Activated gamma-delta T cell treated with anti-CD3 and anti-CD28 coated beads, Interleukin-2, amount 50 U/mL, for 16 hours (primary cell): ENCODE measurements around the gene SIRPB2.

Experiments used
- DNase-seq: peaks from one replicate; pipeline ENCODE4 v3.0.0-alpha.2; 2020; ENCODE audit warnings: low read depth

Gene SIRPB2

DNA sequence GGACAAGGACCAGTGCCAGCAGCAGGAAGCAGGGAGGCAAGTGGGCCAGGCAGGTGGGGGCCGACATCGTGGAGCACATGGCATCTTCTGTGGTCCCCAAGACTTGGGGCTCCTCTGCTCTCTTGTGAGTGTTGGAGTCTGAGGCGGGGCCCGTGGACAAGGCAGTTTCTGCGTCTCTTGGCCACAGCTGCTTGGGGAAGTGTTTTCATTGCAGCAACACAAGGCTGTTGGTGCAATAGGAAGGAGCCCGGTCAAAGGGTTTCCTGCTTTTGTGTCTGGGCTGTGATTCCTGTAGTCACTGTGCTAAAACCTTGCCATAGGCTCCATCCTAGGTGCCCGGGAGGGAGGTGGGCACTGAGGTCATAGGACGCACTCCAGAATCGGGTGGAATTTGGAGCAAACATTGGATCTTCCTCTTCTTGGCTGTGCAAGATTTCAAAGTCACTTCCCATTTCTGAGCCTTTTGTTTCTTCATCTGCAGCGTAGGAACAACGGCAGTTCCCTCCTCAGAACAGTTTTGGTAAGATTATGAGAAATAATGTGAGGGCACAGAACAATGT, at the start of gene SIRPB2:
TSS of gene SIRPB2 (minus strand) at position 140 of the 560 bp plus-strand sequence. CDS start at position 79, 61 bp downstream.
- no peak for DNase-seq

DNA sequence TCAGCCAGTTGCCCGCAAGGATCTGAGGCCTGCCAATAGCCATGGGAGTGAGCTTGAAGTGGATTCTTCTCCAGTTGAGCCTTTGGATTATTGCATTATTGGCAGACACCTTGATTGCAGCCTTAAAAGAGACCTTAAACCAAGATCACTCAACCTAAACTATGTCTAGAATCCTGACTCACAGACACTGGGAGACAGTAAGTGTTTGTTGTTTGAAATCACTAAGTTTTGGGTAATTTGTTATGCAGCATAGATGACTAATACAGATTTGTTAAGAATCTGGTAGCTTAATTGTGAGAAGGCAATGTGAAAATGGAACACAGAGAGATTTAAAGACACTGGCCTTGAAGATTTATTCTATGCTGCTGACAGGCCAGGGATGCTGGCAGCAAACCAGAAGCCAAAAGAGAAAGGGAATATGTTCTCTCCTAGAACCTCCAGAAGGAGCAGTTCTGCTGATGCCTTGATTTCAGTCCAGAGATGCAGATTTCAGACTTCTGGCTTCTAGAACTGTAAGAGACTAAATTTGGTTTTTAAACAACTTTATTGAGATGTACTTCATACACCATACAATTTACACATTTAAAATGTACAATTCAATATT, 48.7 kb upstream of the SIRPB2 start:
- DNase-seq = no peak

DNA sequence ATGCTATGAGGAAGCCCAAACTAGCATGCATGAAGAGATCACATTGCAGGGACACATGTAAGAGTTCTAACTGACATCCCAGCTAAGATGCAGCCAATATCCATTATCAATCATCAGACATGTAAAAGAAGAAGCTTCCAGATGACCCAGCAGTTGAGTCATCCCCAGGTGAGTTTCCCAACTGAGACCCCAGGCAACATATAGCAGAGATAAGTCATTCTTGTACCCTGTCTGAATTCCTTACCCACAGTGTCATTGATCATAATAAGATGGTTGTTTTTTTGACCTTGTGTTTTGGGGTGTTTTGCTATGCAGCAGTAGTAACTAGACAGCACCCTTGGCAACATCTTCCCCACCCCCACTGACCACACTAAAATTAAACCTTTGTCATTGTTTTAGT, 47.4 kb upstream of the SIRPB2 start:
- no peak for DNase-seq

DNA sequence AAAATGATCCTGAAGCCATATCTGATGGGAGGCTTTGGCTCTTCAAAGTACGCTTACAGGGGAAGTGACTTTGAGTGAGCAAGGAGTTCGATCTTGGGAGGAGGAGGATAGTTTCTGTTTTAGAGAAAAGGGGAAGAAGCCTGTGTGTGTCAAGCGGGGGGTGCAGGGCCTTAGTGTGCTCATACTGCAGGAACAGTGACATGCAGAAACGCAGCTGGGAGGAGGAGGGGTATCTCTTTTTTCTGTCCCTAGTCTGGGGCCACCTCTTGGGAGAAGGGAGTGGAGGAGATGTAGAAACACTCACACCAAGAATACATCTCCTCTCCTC, 46.5 kb upstream of the SIRPB2 start:
- DNase-seq = no peak

DNA sequence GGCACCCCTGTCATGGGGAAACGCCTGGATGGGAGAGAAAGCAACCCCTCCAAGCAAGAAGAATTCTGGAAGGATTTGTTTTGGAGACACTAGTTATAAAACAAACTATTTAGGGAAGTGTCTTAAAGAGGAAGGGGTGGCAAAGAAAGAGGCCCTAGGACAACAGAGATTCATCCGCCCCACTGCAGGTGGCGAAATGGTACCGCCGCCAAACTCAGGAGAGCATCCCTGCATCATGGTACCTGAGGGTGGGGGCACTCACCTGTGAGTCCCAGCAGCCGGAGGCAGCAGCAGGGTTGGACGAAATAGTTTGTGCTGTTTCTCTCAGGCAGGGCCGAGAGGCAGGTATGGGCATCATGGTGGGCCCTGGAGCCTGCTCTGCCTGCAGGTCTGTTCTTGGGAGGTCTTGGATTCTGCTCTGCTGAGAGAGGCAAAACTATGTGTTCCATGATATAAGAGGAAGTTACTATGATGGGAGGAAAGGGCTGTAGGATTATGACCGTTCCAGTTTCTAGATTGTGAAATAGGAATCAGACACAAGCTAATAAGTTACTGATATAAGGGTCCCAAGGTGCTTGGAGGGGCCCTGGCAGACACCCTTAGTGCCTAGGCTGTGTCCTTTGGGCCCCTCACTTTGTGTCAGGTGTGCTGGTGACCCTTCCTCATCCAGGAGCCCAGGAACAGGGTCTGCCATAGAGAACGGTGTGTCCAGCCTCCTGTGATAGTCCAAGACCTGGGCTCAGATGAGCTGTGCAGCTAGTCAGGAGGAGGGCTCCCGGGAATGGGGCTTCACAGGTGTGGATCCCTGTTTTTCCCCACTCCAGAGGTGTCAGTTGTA, 45.9 kb upstream of the SIRPB2 start:
- no peak for DNase-seq

DNA sequence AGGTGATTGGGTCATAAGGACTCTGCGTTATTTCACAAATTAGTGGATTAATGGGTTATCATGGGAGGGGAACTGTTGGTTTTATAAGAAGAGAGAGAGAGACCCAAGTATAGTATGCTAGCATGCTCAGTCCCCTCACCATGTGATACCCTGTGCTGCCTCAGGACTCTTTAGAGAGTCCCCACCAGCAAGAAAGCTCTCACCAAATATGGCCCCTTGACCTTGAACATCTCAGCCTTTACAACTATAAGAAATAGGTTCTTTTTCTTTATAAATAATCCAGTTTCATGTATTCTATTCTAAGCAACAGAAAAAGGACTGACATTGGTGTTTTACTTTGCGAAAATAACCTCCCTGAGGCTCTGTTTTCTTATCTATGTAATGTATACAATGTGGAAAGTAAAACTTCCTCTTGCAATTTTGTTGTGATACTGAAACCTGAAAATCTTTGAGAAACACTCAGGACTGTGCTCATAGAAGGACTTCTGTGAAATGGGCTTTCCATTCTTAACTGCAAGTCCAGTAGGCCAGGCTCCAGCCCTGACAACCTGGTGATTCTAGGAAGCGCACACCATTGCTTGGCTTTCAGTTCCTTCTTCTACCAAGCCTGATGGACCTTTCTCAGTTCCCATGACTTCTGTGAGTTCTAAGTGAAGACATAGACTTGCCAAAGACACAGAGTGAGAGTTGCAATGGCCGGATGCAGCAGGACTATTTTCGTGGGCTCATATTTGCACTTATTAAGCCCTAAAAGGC, 44.4 kb upstream of the SIRPB2 start:
- no peak for DNase-seq

DNA sequence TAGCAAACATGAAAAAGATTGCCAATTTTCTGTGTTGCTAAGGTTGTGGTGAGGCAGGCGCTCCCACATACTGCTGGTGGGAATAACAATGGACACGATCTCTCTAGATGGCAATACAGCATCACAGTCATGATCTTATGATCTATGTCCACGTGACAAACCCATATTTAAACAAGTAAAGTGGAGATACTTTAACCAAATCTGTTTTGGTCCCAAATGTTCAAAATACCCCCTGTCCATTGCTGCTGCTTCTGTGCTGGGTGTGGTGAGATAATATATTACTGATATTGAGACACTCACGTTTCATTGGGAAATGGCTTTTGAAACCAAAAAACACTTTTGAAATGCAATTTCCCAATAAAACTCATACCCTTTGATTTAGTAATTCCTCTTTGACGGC, 43.3 kb upstream of the SIRPB2 start:
- no peak for DNase-seq

DNA sequence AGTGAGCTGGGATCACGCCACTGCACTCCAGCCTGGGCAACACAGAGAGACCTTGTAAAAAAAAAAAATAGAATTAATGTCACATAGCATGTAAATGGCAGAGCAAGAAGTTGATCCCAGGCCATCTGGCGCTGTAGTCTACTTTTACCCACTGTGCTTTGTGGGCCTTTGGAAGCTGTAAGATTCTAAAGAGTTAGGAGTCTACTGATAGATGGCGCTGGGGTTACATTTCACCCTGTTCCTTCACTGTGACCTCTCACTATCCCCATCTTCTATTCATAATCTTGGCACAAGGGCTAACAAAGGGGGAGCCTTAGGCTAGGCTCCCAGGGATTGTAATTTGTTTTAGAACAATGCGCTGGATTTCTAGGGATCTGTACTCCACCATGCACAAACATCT, 41.8 kb upstream of the SIRPB2 start:
- no peak for DNase-seq

DNA sequence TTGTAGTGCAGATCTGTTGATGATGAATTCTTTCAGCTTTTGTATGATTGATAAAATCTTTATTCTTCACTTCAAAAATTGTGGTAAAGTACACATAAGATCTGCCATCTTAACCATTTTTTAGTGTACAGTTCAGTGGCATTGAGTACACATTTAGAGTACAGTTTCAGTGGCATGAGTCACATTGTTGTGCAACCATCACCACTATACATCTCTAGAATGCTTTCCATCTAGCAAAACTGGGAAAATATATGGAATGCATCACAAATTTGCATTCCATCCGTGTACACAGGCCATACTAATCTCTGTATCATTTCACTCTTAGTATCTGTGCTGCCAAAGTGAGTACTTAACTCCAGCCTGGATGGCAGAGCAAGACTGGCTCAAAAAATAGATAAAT, 37.6 kb upstream of the SIRPB2 start:
- no peak for DNase-seq

DNA sequence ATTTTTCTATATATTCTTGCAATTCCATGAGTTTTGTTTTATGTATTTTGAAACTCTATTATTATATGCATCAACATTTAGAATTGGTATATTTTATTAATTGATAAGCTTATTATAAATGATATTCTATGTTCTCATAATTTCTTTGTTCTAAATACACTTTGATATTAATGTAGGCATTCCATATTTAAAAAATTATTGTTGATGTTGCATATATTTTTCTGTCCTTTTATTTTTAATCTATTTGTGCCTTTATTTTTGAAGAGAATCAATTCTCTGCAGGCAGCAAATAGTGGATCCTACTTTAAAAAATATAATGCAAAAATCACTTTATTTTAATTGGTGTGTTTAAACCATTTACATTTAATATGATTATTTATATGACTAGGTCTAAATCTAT, 36.7 kb upstream of the SIRPB2 start:
- no peak for DNase-seq

DNA sequence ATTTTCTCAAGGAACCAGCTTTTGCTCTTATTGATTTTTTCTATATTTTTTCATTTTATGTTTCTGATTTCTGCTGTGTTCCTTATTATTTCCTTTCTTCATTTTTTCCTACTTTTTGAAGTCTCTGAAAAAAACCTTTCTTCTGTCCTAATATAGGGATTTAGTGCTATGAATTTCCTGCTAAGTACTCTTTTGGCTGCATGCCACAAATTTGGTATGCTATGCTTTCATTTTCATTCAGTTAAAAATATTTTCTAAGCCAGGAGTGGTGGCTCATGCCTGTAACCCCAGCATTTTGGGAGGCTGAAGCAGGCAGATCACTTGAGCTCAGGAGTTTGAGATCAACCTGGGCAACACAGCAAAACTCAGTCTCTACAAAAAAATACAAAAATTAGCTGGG, 35.7 kb upstream of the SIRPB2 start:
- DNase-seq = no peak

DNA sequence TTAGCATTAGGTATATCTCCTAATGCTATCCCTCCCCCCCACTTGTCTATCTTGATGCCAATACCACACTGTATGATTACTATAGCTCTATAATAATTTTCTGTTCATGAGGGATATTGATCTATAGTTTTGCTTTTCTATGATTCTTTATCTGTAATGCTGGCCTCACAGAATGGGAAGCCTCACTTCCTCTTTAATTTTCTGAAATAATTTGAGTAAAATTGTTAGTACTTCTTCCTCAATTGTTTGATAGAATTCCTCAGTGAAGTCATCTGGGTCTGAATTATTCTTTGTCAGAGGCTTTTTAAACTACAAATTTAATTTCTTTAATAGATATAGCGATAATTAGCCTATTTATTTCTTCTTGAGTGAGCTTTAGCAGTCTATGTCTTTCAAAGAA, 35.1 kb upstream of the SIRPB2 start:
- DNase-seq = no peak

DNA sequence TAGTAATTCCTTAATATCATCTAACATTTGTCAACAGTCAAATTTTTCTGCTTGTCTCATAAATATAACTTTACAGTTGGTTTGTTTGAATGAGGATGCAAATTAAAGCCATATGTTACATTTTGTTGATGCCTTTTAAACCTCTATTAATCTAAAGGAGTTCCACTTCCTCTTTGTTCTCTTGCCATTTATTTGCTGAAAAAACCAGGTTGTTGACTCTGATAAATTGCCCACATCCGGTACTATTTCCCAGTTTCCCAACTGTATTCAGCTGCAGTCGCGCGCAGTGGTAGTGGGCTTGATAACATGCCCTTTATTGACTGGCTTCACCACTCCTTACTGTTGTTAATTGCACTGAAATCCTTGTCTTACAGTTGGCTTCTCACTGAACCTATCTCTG, 32.8 kb upstream of the SIRPB2 start:
- no peak for DNase-seq

DNA sequence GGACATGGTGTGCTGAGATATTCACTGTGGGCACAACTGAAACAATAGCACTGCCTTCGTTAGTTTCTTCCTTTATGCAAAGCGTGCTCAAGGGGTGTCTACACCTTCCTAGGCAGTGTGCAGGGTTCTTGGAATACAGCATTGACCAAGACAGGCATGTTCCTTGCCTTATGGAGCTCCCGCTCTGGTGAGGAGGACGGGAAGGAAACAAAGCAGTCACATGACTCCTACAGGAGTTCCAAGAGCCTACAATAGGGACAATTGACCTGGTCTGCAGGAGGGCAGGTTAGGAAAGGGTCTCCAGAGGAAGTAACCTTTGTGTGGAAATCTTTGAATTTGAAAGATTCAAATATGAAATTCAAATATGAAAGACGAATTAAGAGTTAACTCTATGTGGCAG, 25.8 kb upstream of the SIRPB2 start:
- no peak for DNase-seq

DNA sequence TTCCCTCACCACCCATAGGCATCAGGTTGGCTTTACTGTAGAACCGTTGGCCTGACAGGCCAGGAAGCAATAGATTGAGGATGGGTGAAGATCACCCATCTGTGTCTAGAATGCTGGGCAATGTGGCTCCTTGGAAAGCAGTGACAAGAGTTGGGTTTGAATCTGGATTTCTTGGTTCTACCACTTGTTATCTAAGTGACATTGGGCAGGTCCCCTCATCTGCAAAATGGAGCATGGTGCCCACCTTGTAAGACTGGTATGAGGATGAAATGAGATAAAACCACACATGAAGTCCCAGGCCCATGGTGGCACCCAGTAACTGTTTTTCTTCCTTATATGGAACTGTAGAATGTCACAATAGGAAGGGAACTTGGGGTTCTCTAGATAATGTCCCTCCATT, 22.6 kb upstream of the SIRPB2 start:
- no peak for DNase-seq

DNA sequence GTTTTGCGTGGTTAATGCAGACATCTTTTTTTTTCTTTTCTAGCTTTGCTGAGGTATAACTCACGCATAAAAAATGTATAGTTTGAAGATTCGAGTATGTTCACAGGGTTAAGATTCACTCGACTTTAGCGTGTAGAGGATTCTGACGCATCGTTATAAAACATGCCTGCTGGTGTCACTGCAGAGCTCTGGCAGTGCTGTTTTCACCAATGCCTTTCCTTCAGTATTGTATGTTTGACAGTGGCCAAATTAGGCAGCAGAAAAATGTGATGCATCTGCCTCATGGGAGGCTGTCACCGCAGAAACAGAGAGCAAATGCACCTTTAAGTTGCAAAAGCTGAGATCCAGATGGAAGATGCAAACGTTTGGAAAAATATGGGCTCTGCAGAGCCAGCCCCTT, 18.0 kb upstream of the SIRPB2 start:
- no peak for DNase-seq

DNA sequence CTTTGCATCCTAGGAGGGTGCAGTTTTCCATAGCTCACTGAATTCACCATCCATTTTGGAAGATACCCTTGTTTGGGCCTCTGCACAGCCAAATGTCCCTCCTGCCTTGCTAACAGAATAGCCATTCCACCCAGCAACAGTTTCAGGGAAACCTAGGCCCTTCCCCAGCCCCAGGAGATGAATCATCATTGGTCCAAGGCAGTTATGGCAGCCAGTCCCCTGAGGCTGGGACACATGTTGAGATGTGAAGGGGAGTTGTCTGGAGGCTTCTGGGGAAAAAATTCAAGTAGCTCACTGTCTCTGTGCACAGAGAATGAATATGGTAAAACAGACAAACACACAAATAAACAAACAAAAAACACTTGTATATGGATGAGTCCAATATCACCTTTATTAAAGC, 17.4 kb upstream of the SIRPB2 start:
- DNase-seq = no peak

DNA sequence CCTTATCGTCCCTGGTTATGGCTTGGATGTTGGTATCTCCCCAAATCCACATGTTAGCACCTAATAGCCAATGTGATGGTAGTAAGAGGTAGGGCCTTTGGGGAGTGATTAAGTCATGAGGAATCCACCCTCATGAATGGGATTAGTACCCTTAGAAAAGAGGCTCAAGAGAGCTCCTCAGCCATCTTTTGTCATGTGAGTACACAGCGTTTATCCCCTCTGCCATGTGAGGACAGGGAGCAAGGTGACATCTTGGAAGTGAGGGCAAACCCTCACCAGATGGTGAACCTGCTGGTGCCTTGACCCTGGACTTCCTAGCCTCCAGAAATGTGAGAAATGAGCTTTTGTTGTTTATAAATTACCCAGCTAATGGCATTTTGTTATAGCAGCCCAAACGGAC, 16.1 kb upstream of the SIRPB2 start:
- DNase-seq = no peak

DNA sequence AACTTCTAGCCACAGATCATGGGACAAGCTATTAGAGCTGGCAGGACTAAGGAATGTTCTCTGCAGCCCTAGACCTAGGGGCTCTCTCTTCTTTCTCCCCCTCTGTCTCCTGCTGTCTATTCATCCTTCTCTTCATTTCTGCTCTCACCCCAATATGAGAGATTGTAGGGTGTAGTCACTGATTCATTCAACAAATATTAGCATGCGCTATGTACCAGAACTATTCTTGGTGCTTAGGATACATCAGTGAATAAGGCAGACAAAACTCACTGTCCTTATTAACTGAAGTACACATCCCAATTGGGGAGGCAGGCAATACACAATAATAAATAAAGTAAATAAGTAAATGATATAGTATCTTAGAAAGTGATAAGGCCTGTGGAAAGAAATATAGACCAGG, 14.7 kb upstream of the SIRPB2 start:
- no peak for DNase-seq

DNA sequence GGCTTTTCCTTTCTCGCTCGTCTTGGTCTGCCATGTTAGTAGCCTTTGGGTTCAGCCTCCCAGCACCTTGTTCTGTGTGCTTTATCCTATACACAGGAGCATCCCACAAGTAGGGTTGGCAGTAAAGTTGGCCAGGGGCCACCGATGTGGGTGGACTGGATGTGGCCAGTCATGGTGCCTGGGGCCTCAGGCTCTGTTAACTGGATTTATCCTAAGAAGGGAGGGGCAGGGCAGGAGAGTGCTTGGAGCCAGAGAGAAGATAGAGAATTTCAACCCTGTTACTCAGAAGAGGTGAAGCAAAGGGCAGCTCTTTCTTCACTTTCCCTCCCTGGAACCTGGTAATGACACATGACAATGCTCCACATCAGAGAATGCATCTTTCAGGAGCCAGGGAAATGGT, 14.1 kb upstream of the SIRPB2 start:
- DNase-seq = no peak

DNA sequence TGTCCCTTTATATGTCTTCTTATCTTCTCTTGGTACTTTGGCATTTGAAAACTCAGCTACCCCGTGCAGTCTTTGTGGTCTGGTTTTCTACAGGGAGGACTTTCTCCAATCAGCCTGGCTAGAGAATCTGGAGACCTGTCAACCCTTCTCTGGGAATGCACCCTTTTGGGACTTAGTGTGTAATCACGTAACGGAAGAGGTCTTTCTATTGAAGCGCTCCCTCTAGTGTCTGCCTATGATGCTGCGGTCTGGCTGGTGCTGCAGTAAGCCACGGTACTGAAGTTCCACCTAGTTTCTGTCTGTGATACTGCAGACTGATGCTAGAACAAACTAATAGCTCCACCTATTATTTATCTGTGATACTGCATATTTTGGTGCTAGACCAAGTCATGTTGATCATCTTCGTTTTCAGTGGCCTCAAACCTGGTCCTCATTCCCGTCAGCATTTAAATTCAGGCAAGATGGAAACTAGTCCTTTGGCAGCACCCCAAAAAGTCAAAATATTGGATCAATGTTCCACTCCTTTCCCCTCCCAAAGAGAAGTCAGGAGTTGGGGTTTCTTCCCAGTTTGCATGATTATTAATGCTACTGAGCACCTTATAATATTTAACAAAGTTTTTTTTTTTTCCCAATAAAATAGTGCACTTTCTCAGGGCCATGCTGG, 12.5 kb upstream of the SIRPB2 start:
- DNase-seq = peak; percentile 50

DNA sequence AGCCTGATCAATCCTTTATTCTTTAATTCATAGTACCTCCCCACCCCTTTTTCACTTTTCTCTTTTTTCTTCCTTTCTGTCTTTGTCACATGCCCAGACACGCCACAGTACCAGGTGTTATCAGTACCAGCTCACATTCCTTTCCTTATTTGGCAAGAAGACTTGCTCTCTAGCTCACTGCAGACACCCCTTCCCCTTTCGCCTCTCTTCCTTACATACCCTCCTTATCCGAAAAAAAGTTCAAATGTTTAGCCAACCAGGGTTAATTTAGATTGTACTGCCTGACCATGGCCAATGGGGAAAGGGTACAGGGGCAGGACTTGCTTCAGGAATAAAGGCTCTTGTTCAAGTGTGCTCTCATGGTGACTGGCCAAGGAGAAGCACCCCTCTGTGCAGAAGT, 9.3 kb upstream of the SIRPB2 start:
- DNase-seq = no peak
